Measurements from ENCODE around the gene CLRN1. TPM values are rescaled to one million over a fixed set of nuclear protein-coding genes. Genes with fewer than 3 reads are reported as not detected.

Gene CLRN1
- total RNA-seq, 1 donor, result not detected

DNA sequence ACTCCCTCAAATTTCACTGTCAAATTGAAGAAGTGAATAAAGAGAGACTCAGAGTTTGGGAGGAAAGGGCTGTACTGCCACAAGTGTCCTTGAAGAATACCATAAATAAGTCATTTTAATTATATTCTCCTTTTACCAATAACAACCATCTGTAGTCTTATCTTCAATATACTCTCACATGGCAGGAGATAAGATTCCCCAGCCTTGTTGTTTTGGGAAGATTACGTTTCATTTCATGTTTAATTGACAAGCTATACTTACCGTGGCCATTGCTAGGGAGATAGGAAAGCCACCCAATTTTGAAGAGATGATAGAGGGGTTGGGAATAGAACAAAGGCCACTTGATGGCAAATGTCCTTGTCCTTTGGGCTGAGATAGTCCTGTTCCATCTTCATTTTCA lies 69.5 kb downstream of the CLRN1 start:
- no peak for DNase-seq (ENCODE audit: low read depth)
- H3K4me3 ChIP-seq (ENCODE audit: low read depth, low read length), result no peak overlapping the region
- TF ChIP-seq, protein P1, sequence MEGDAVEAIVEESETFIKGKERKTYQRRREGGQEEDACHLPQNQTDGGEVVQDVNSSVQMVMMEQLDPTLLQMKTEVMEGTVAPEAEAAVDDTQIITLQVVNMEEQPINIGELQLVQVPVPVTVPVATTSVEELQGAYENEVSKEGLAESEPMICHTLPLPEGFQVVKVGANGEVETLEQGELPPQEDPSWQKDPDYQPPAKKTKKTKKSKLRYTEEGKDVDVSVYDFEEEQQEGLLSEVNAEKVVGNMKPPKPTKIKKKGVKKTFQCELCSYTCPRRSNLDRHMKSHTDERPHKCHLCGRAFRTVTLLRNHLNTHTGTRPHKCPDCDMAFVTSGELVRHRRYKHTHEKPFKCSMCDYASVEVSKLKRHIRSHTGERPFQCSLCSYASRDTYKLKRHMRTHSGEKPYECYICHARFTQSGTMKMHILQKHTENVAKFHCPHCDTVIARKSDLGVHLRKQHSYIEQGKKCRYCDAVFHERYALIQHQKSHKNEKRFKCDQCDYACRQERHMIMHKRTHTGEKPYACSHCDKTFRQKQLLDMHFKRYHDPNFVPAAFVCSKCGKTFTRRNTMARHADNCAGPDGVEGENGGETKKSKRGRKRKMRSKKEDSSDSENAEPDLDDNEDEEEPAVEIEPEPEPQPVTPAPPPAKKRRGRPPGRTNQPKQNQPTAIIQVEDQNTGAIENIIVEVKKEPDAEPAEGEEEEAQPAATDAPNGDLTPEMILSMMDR (IDR thresholded peaks at IDR 0.05; ENCODE audit: insufficient read depth, low read depth, low read length), result no peak

DNA sequence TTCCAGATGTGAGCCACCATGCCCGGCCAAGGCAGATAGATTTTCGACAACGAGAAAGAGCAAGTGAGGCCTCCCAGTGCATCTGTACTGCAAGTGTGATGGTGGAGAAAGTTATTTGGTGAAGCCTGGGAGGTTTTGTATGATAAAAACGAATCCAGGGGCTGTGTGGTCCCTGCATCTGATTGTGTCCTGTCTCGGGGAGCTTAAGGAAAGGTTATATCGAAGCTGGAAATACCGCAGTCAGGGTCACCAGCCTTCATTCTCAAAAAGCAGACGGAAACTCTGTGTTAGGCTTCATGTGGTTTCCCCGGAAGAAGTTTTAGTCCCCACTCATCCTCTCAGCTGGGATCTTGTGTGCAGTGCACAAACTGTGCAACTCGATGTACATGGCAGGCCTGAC lies 70.7 kb downstream of the CLRN1 start:
- DNase-seq (ENCODE audit: low read depth), result no peak
- TF ChIP-seq, protein P1 (IDR thresholded peaks at IDR 0.05; ENCODE audit: insufficient read depth, low read depth, low read length), result no peak
- no peak overlapping the region for H3K4me3 ChIP-seq (ENCODE audit: low read depth, low read length)

DNA sequence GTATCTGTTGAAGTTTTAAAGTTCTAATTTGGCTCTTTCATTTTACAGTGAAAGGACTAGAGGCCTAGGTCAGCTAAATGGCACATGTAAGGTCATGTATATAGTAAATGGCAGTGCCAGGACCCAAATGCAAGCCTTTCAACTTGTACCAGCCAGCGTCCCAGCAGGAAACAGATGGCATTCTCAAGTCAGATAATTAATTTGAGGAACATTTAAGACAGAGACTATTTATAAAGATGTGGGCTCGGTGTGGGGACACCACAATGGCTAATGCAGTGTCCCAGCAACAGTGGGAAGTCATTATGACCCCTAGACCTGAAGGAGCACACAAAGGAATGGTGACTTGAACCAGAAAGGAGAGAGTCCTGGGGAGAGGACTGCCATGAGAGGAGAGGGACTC lies 73.4 kb downstream of the CLRN1 start:
- no peak overlapping the region for H3K4me3 ChIP-seq (ENCODE audit: low read depth, low read length)
- DNase-seq (ENCODE audit: low read depth), result no peak
- TF ChIP-seq, protein P1 (IDR thresholded peaks at IDR 0.05; ENCODE audit: insufficient read depth, low read depth, low read length), result no peak

DNA sequence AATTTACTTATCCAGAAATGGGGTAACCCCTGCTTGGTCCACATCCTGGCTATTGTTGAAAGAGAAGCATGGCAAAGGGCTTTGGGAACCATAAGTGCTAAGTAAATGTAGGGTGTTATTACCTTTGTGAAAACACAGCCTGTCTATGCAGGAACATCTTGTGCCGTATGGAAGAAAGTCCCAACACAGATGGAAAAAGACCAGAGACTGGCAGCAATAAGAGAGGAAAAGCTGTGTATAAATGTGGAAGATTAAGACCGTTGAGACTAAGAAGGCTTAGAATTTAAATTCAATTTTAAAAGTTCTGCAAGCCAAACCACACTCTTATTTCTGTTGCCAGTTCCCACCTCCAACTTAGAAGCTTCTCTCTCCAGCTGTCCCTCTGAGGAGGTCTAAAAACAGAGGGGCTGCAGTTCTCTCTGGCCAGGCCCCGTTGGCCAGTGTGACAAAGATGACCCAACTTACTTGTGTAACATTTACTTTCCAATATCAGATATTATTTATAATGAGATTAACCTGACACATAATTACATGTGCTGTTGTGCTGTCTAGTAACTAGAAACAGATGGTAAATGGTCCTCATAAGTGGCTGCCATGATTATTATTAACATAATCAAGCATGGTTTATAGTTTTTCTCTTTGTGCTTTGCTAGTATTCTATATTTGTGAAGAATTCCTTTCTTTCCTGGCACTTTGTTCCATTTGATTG lies 74.3 kb downstream of the CLRN1 start:
- no peak overlapping the region for H3K4me3 ChIP-seq (ENCODE audit: low read depth, low read length)
- TF ChIP-seq, protein P1 (IDR thresholded peaks at IDR 0.05; ENCODE audit: insufficient read depth, low read depth, low read length), result no peak
- DNase-seq (ENCODE audit: low read depth), result no peak

DNA sequence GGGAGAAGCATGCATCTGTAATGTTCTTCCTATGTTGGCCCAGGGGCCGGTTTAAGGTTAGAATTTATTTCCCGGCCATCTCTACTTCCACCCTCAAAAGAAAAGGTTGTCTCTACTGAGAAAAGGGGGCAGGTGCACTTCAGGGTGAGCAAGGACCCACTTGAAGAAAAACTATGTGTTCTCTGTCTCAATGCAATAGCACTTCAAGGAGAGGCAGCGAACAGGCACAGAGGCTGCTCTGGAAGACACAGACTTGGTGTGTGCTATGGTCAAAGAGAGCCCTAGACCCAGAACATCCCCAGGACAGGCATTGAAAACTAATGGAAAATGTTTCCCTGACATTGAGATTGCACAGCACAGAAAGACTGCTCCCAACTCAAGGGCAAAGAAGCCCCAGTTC lies 74.9 kb downstream of the CLRN1 start:
- H3K4me3 ChIP-seq (ENCODE audit: low read depth, low read length), result no peak overlapping the region
- TF ChIP-seq, protein P1 (IDR thresholded peaks at IDR 0.05; ENCODE audit: insufficient read depth, low read depth, low read length), result no peak
- DNase-seq (ENCODE audit: low read depth), result no peak

DNA sequence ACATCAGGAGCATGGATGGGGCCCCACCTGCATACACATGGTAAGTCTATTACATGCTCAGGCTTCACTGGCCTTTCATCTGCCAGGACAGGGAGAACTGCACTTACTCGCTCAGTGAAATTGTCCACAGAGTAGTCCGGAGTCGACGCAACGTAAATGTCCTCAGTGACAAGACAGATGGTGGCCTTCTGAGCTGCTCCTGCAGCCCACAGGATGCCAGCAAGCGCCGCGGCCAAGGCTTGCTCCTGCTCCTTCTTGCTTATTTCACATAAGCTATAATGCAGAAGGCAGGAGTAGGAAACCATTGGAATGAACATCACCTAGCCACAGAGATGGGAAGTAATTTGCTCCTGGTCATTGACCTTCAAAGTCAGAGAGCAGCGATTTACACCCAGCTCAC lies 81.7 kb downstream of the CLRN1 start:
- DNase-seq (ENCODE audit: low read depth), result no peak

More for the DNA sequence above, 81.7 kb downstream of the CLRN1 start:
- no peak overlapping the region for H3K4me3 ChIP-seq (ENCODE audit: low read depth, low read length)
- TF ChIP-seq, protein P1 (IDR thresholded peaks at IDR 0.05; ENCODE audit: insufficient read depth, low read depth, low read length), result no peak

Data from fibroblast of villous mesenchyme (primary cell).